Epithelial cell of proximal tubule (primary cell): Measurements from ENCODE around the gene FTO. TPM values are rescaled to one million over a fixed set of nuclear protein-coding genes. Genes with fewer than 3 reads are reported as not detected.

ENCODE experiments used
- DNase-seq: peaks from one replicate; pipeline ENCODE4 v3.0.0-alpha.2; 2011; ENCODE audit warnings: low read depth
- H3K4me3 ChIP-seq: 2 replicates; pipeline ENCODE4 v1.5.1; 2011; ENCODE audit warnings: low read depth, mild to moderate bottlenecking, low read length
- CTCF ChIP-seq: conservative IDR thresholded peaks from 2 replicates; pipeline ENCODE4 v1.5.1; 2012; ENCODE audit warnings: low read depth, mild to moderate bottlenecking, low read length
- total RNA-seq: library from RNA; depleted of rRNA; stranded (reverse); fragments of >200 nt; gene quantifications from 2 replicates; pipeline ENCODE4 v1.2.3, GENCODE V29; 2015

FTO gene
- total RNA-seq, 1 donor from 2014 or later, result 62.7 TPM

- H3K4me3 ChIP-seq, result no peak overlapping the region
- no peak for TF ChIP-seq CTCF
- no peak for DNase-seq
Measured at GRCh38 chr16:53707671-53708070, 3.7 kb downstream of the FTO start.

GRCh38 chr16:53708490-53708889, 4.5 kb downstream of the FTO start:
- no peak for TF ChIP-seq CTCF
- no peak overlapping the region for H3K4me3 ChIP-seq
- DNase-seq, result no peak

- no peak for TF ChIP-seq CTCF
- no peak overlapping the region for H3K4me3 ChIP-seq
- DNase-seq, result no peak
Measured at GRCh38 chr16:53711390-53711789, 7.4 kb downstream of the FTO start.

GRCh38 chr16:53712065-53712464, 8.1 kb downstream of the FTO start:
- DNase-seq, result no peak
- TF ChIP-seq CTCF, result no peak

GRCh38 chr16:53713403-53714204, 9.6 kb downstream of the FTO start:
- TF ChIP-seq CTCF, result no peak
- no peak overlapping the region for H3K4me3 ChIP-seq
- DNase-seq, result no peak

More at GRCh38 chr16:53712065-53712464, 8.1 kb downstream of the FTO start:
- no peak overlapping the region for H3K4me3 ChIP-seq

- no peak for TF ChIP-seq CTCF
- DNase-seq, result no peak
- no peak overlapping the region for H3K4me3 ChIP-seq
Measured at GRCh38 chr16:53714205-53715022, 10.5 kb downstream of the FTO start.
